ENCODE measurements around the gene ELMOD3. TPM values are rescaled to one million over a fixed set of nuclear protein-coding genes. Genes with fewer than 3 reads are reported as not detected.
A peak's percentile ranks its signal among the peaks of the same experiment; 100 is the strongest.

ELMOD3 gene
- total RNA-seq, 2 donors from 2014 or later, result 21.4 to 38.7 TPM

DNA sequence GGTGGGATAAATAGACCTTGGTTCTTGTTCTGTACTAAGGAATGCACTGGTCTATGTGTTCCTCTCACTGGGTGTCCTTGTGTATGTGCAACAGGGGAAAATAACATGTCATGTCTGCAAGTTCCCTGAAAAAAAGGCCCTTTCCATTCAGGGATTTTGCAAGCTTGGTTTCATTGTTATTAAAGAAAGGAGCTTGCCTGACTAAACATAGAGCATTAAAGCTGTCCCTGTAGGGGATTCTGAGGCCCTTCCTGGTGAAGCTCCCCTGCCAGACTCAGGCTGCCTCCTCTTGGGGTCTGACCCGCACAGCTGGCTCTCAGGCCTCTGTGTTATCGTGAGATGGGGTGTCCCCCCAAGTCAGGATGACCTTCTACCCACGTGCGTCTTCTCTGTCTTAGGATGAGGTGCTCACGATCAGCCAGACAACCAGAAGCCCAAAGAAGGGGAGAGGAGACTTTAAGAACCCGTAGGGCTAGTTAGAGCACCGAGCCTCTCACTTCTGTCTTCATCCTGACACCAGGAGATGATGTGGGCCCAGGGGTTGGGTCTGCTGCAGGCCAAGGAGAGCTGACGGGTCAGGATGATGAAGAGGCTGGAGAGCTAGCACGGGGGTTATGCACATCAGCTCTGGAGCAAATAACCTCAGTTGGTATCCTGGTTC, 34.4 kb downstream of the ELMOD3 start:
- TF ChIP-seq, protein P1, sequence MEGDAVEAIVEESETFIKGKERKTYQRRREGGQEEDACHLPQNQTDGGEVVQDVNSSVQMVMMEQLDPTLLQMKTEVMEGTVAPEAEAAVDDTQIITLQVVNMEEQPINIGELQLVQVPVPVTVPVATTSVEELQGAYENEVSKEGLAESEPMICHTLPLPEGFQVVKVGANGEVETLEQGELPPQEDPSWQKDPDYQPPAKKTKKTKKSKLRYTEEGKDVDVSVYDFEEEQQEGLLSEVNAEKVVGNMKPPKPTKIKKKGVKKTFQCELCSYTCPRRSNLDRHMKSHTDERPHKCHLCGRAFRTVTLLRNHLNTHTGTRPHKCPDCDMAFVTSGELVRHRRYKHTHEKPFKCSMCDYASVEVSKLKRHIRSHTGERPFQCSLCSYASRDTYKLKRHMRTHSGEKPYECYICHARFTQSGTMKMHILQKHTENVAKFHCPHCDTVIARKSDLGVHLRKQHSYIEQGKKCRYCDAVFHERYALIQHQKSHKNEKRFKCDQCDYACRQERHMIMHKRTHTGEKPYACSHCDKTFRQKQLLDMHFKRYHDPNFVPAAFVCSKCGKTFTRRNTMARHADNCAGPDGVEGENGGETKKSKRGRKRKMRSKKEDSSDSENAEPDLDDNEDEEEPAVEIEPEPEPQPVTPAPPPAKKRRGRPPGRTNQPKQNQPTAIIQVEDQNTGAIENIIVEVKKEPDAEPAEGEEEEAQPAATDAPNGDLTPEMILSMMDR (IDR thresholded peaks at IDR 0.05), result no peak
- Histone ChIP-seq H3K27me3 (replicated peaks; ENCODE audit: insufficient read depth) (no peaks in the 10 kb centered on the region), H3K36me3 (peaks cover 41% of the 10 kb centered on the region), H3K4me1 (ENCODE audit: control insufficient read depth in 1 of 2, low read depth in 2 of 2) (no peaks in the 10 kb centered on the region), H3K9me3 (no peaks in the 10 kb centered on the region), H3K27ac (no peak overlapping the region), H3K4me3 (no peak overlapping the region)
- ATAC-seq (ENCODE audit: insufficient number of reproducible peaks, low FRiP score, low read depth), result no peak
- DNase-seq (ENCODE audit: low spot score), result no peak

DNA sequence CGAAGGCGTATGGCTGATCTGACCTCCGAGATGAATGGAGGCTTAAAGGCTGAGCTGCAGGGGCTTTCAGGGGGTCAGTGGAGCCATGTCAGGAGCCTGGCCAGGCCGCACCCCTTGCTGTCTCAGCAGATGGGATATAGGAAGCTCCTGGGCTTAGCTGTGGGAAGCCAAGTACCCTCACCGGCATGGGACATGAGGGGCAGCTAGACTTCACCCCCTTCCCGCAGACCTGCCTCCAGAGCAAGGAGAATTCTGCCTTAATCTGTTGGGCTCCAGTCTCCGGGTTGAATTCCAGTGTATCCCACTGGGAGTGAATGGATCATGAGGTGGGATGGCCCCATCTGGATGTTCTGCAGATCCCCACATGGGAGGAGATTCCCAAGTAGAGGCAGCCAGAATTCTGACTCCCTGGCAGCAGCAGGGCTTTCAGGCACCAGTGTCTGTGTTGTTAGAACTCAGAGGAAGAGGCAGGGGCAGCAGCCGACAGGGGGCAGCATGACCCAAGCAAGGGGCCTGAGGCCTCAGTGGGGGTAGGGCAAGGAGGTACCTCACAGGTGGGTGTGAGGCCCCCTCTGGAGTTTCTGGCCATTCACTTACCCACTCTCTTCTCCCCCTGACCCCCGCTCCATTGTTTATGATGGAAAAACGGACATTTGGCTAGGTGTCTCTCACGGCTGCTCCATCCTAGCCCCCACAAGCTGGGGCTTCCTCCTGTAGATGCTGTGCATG, 36.5 kb downstream of the ELMOD3 start:
- H3K4me3 ChIP-seq, result no peak overlapping the region
- H3K27me3 ChIP-seq (replicated peaks; ENCODE audit: insufficient read depth), result no peaks in the 10 kb centered on the region
- peaks cover 0 to 3% of the 10 kb centered on the region in 2 donors for H3K4me1 ChIP-seq (ENCODE audit: control insufficient read depth in 1 of 2, low read depth in 2 of 2)
- H3K9me3 ChIP-seq, result no peaks in the 10 kb centered on the region
- ATAC-seq (ENCODE audit: insufficient number of reproducible peaks, low FRiP score, low read depth) (no peak), DNase-seq (ENCODE audit: low spot score) (no peak)
- H3K27ac ChIP-seq, result no peak overlapping the region
- peaks cover 32% of the 10 kb centered on the region for H3K36me3 ChIP-seq
- TF ChIP-seq, protein P1 (IDR thresholded peaks at IDR 0.05), result peak; percentile 48

DNA sequence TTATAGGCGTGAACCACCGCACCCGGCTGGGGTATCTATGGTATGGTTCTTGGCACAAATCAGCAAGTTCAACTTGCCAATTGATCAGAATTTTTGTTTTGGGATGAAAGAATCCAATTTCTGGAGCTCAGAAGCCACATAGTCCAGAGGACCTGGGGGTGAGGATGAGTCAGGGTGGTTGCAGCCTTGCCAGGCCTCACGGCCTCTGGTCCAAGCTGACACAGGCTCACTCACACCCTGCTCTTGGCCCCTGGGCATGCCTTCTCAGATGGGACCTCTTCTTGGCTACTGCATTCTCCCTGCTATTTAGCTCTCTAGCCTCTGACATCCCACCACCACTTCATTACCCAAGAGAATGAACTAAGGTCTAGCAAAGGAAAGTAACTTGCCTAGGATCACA, 39.3 kb downstream of the ELMOD3 start:
- DNase-seq (ENCODE audit: low spot score) (no peak), ATAC-seq (ENCODE audit: insufficient number of reproducible peaks, low FRiP score, low read depth) (no peak)
- Histone ChIP-seq H3K27me3 (replicated peaks; ENCODE audit: insufficient read depth) (no peaks in the 10 kb centered on the region), H3K36me3 (peaks cover 17% of the 10 kb centered on the region), H3K4me3 (no peak overlapping the region), H3K27ac (peak overlapping the region in 1 of 2 donors; percentile 31), H3K4me1 (ENCODE audit: control insufficient read depth in 1 of 2, low read depth in 2 of 2) (peaks cover 0 to 18% of the 10 kb centered on the region in 2 donors), H3K9me3 (no peaks in the 10 kb centered on the region)
- TF ChIP-seq, protein P1 (IDR thresholded peaks at IDR 0.05), result no peak

DNA sequence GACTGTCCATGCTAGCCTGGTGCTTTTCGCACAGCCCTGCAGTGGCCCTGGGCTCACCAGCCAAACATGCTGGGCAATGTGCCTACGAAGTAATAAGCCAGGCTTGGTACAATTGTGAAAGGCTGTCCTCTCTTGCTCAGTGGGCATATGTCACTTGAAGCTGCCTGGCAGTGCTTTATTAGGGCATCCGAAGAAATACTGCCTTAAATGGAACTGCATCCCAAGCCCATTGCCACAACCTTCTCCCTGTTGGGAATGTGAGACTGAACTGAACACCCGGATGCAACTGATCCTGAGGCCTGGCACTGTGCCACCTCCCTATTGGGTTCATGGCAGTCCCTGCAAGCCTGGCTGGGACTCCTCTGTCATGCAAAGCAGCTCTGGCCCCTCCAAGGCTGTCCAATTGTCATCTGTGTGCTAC, 39.7 kb downstream of the ELMOD3 start:
- H3K27ac ChIP-seq, result peak overlapping the region in 1 of 2 donors; percentile 31
- ATAC-seq (ENCODE audit: insufficient number of reproducible peaks, low FRiP score, low read depth), result no peak
- TF ChIP-seq, protein P1 (IDR thresholded peaks at IDR 0.05), result no peak
- no peaks in the 10 kb centered on the region for H3K9me3 ChIP-seq
- no peak overlapping the region for H3K4me3 ChIP-seq
- H3K36me3 ChIP-seq, result peaks cover 15% of the 10 kb centered on the region
- no peak for DNase-seq (ENCODE audit: low spot score)
- H3K4me1 ChIP-seq (ENCODE audit: control insufficient read depth in 1 of 2, low read depth in 2 of 2), result peaks cover 0 to 18% of the 10 kb centered on the region in 2 donors
- H3K27me3 ChIP-seq (replicated peaks; ENCODE audit: insufficient read depth), result no peaks in the 10 kb centered on the region

DNA sequence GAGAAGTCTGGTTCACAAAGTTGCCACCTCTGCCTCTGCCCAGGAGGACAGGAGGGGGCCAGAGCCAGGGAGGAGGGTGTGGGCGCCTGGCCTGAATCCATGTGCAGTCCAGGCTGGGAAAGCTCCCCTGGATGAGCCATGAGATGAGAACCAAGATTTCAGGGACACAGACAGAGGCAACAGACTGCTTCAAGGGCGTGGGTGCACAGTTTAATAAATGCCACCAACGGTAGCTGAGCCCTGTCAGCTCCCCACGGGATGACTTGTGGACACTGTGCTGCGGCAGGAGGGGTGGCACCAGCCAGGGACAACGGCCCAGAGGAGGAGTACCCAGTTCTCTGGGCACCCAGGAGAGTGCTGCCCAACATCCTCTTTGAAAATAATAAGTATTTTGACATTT, 40.4 kb downstream of the ELMOD3 start:
- Histone ChIP-seq H3K9me3 (no peaks in the 10 kb centered on the region), H3K4me1 (ENCODE audit: control insufficient read depth in 1 of 2, low read depth in 2 of 2) (peaks cover 0 to 18% of the 10 kb centered on the region in 2 donors), H3K27me3 (replicated peaks; ENCODE audit: insufficient read depth) (no peaks in the 10 kb centered on the region), H3K27ac (peak overlapping the region in 1 of 2 donors; percentile 31), H3K36me3 (peaks cover 12% of the 10 kb centered on the region), H3K4me3 (no peak overlapping the region)
- ATAC-seq (ENCODE audit: insufficient number of reproducible peaks, low FRiP score, low read depth) (no peak), DNase-seq (ENCODE audit: low spot score) (no peak)
- TF ChIP-seq, protein P1 (IDR thresholded peaks at IDR 0.05), result no peak

All from thoracic aorta (tissue), 2 donors.